H1 (cell line): ENCODE measurements around the gene COL27A1.

Experiments
- BRCA1 ChIP-seq: IDR thresholded peaks from 2 replicates; pipeline ENCODE4 v1.6.1; 2012; ENCODE audit warnings: low read depth, low read length, improper control_type of control experiment
- CEBPB ChIP-seq: IDR thresholded peaks from 2 replicates; pipeline ENCODE4 v1.6.1; 2012; ENCODE audit warnings: low read depth, low read length
- CTCF ChIP-seq, 3 experiments: IDR thresholded peaks; 1 replicate in 2 of 3; 2 replicates in 1 of 3; pipeline versions ENCODE4 v1.5.1 to v1.6.1; 2011; ENCODE audit warnings: low read length in 3 of 3, mild to moderate bottlenecking in 3 of 3, inconsistent platforms in 2 of 3, low read depth in 1 of 3, moderate library complexity in 1 of 3; ENCODE audit not compliant: insufficient read depth in 1 of 3; ENCODE audit errors: control extremely low read depth in 1 of 3
- JUND ChIP-seq: IDR thresholded peaks from 2 replicates; pipeline ENCODE4 v1.6.1; 2011; ENCODE audit warnings: mild to moderate bottlenecking, improper control_type of control experiment, low read length
- KDM1A ChIP-seq: fragments of 200-600, 300-600 bp; sonication (generic); IDR thresholded peaks from 2 replicates; pipeline ENCODE4 v1.7.1; 2016; ENCODE audit warnings: mild to moderate bottlenecking, low read length, borderline replicate concordance
- NRF1 ChIP-seq: IDR thresholded peaks from 2 replicates; pipeline ENCODE4 v1.6.1; 2011; ENCODE audit warnings: mild to moderate bottlenecking, low read depth, low read length, improper control_type of control experiment
- POLR2A ChIP-seq, 2 experiments: IDR thresholded peaks; 1 replicate in 1 of 2; 2 replicates in 1 of 2; pipeline ENCODE4 v1.6.1; 2011; ENCODE audit warnings: low read depth in 2 of 2, low read length in 2 of 2, mild to moderate bottlenecking in 2 of 2; ENCODE audit errors: control extremely low read depth in 1 of 2
- POLR2AphosphoS5 ChIP-seq: IDR thresholded peaks from 2 replicates; pipeline ENCODE4 v1.6.1; 2011; ENCODE audit warnings: low read depth, low read length
- POU5F1 ChIP-seq: IDR thresholded peaks from 2 replicates; pipeline ENCODE4 v1.6.1; 2011; ENCODE audit warnings: low read depth, mild to moderate bottlenecking, low read length, moderate library complexity
- RAD21 ChIP-seq, 2 experiments: IDR thresholded peaks in 1 of 2; conservative IDR thresholded peaks in 1 of 2; 2 replicates each; pipeline ENCODE4 v1.6.1; 2011; ENCODE audit warnings: low read depth in 2 of 2, low read length in 2 of 2, improper control_type of control experiment in 1 of 2, inconsistent platforms in 1 of 2, mild to moderate bottlenecking in 1 of 2, moderate library complexity in 1 of 2
- RBBP5 ChIP-seq: IDR thresholded peaks from 2 replicates; pipeline ENCODE4 v1.7.1; 2012; ENCODE audit warnings: low read depth, mild to moderate bottlenecking, inconsistent platforms, low read length, moderate library complexity, borderline replicate concordance
- RNF2 ChIP-seq: fragments of 200-900, 300-1000 bp; sonication (generic); IDR thresholded peaks from 2 replicates; pipeline ENCODE4 v1.7.1; 2016; ENCODE audit warnings: borderline replicate concordance, low read depth, mild to moderate bottlenecking, antibody characterized with exemption, low read length; ENCODE audit not compliant: poor library complexity, severe bottlenecking; ENCODE audit errors: missing control alignments
- TAF7 ChIP-seq: optimal IDR thresholded peaks from 2 replicates; pipeline ENCODE3; 2011; ENCODE audit warnings: low read depth, mild to moderate bottlenecking, inconsistent platforms, low read length, moderate library complexity, borderline replicate concordance
- TF ChIP-seq, protein P1 (sequence below): IDR thresholded peaks from 2 replicates; pipeline ENCODE4 v1.6.1; 2011; ENCODE audit warnings: low read length, improper control_type of control experiment

DNA sequence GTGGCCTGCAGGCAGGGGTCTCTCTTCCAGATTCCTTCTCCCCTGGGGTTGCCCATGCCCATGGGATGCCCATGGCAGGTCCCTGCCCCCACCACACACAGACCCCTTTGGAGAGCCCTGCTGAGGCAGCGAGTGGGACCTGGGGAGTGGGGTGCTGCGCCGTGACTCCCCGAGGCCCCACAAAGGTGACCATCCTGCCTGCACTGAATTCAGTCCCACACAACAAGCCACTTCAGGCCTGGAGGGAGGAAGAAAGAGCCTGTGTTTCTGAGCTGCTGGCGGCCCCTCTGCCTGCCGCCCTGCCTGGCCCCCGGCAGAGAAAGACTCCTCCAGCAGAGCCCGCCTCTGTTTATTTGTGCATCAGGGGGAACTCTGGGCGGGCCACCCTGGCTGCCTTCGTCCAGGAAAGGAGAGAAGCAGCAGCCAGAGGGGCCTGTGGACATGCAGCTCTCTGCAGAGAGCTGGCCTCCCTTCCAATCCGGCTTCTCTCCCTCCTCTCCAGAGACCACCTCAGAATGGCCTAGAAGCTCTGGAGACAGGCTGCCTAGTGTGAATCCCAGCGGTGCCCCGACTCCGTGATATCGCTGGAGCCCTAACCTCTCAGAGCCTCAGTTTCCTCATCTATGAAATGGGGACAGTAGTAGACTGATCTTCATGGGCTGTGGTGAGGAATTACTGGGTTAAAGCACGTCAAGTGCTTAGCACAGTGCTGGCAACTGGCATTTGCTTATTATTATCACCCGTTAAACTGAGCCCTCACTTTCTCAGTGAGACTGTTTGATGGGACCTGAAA lies 72.9 kb downstream of the COL27A1 start:
- TF ChIP-seq POLR2AphosphoS5 = no peak
- no peak for TF ChIP-seq RAD21 (IDR thresholded peaks at IDR 0.05 in 1 of 2, conservative IDR thresholded peaks at IDR 0.05 in 1 of 2; ENCODE audit: low read depth in 2 of 2, low read length in 2 of 2)
- TF ChIP-seq, protein P1, sequence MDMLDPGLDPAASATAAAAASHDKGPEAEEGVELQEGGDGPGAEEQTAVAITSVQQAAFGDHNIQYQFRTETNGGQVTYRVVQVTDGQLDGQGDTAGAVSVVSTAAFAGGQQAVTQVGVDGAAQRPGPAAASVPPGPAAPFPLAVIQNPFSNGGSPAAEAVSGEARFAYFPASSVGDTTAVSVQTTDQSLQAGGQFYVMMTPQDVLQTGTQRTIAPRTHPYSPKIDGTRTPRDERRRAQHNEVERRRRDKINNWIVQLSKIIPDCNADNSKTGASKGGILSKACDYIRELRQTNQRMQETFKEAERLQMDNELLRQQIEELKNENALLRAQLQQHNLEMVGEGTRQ = no peak
- no peak for TF ChIP-seq CTCF (IDR thresholded peaks at IDR 0.05; ENCODE audit: control extremely low read depth in 1 of 3, insufficient read depth in 1 of 3, low read depth in 1 of 3, low read length in 3 of 3)
- TF ChIP-seq POLR2A (IDR thresholded peaks at IDR 0.05; ENCODE audit: control extremely low read depth in 1 of 2, low read depth in 2 of 2, low read length in 2 of 2) = no peak
- no peak for TF ChIP-seq CEBPB
- TF ChIP-seq JUND = no peak
- no peak for TF ChIP-seq POU5F1
- TF ChIP-seq RBBP5 = no peak
- no peak for TF ChIP-seq TAF7
- no peak for TF ChIP-seq BRCA1
- TF ChIP-seq NRF1 = no peak
- no peak for TF ChIP-seq RNF2
- TF ChIP-seq KDM1A = peak; percentile 59; the same call in 1 of the 2 replicates
